AML-193 (cell line): Measurements from ENCODE around the gene KLHL42.
"Not testable (repeated sequence)": the region's sequence is repeated elsewhere in the genome, so short reads cannot be mapped to it uniquely, and the experiment has no call there.

Experiments used
- DNase-seq, 2 experiments: peaks; one replicate each; lab custom pipeline; 2025; lab: John Stamatoyannopoulos, UW

KLHL42 gene

GRCh38 chr12:27779920-27780611 lies at the start of gene KLHL42, which contains the start of gene MANSC4:
TSS of gene KLHL42 (plus strand) at chr12:27780233. CDS start at chr12:27780331, 98 bp downstream.
TSS of gene MANSC4 (minus strand) at chr12:27780236. CDS start at chr12:27771276, 8,960 bp downstream.
- DNase-seq, result peak; percentile 47 to 51

- peak in 1 of 2 experiments; percentile 19 for DNase-seq
These were observed 47.8 kb upstream of the KLHL42 start for GRCh38 chr12:27732281-27732680.

GRCh38 chr12:27733052-27733656 lies 46.9 kb upstream of the KLHL42 start:
- peak; percentile 30 to 62 for DNase-seq

- no peak for DNase-seq
These were observed 46.2 kb upstream of the KLHL42 start for GRCh38 chr12:27733791-27734190.

GRCh38 chr12:27734321-27734720 lies 45.7 kb upstream of the KLHL42 start:
- not testable (repeated sequence) for DNase-seq

- DNase-seq, result no peak
These were observed 36.4 kb upstream of the KLHL42 start for GRCh38 chr12:27743601-27744000.

- not testable (repeated sequence) for DNase-seq
These were observed 34.3 kb upstream of the KLHL42 start for GRCh38 chr12:27745734-27746133.

GRCh38 chr12:27747111-27747820 lies 32.8 kb upstream of the KLHL42 start:
- no peak for DNase-seq

- no peak for DNase-seq
These were observed 28.5 kb upstream of the KLHL42 start for GRCh38 chr12:27751386-27752047.

GRCh38 chr12:27754795-27755194 lies 25.2 kb upstream of the KLHL42 start:
- no peak for DNase-seq

- no peak for DNase-seq
These were observed 23.3 kb upstream of the KLHL42 start for GRCh38 chr12:27756670-27757195.

- DNase-seq, result no peak
These were observed 17.3 kb upstream of the KLHL42 start for GRCh38 chr12:27762757-27763156.

GRCh38 chr12:27766587-27766986 lies 13.4 kb upstream of the KLHL42 start:
- DNase-seq, result no peak

- no peak for DNase-seq
These were observed 10.8 kb upstream of the KLHL42 start for GRCh38 chr12:27769142-27769673.

GRCh38 chr12:27771481-27772327 lies 8.3 kb upstream of the KLHL42 start:
- DNase-seq, result peak in 1 of 2 experiments; percentile 8

GRCh38 chr12:27772328-27773049 lies 7.5 kb upstream of the KLHL42 start:
- DNase-seq, result no peak

- DNase-seq, result no peak
These were observed 2.9 kb upstream of the KLHL42 start for GRCh38 chr12:27777141-27777540.

GRCh38 chr12:27778206-27778605 lies 1.8 kb upstream of the KLHL42 start:
- DNase-seq, result no peak

- DNase-seq, result no peak
These were observed 565 bp upstream of the KLHL42 start for GRCh38 chr12:27779416-27779919.
